ENCODE results near the gene ZNF771. TPM values are rescaled to one million over a fixed set of nuclear protein-coding genes. Genes with fewer than 3 reads are reported as not detected.

Gene ZNF771
- total RNA-seq, 1 donor, result 12.6 TPM

GRCh38 chr16:30399435-30400186, 7.8 kb upstream of the ZNF771 start:
- DNase-seq (ENCODE audit: low read depth), result no peak
- no peak for TF ChIP-seq CTCF (IDR thresholded peaks at IDR 0.05; ENCODE audit: insufficient read depth, low read length)
- peak overlapping the region; percentile 62 for H3K4me3 ChIP-seq (ENCODE audit: low read depth, low read length)

DNA sequence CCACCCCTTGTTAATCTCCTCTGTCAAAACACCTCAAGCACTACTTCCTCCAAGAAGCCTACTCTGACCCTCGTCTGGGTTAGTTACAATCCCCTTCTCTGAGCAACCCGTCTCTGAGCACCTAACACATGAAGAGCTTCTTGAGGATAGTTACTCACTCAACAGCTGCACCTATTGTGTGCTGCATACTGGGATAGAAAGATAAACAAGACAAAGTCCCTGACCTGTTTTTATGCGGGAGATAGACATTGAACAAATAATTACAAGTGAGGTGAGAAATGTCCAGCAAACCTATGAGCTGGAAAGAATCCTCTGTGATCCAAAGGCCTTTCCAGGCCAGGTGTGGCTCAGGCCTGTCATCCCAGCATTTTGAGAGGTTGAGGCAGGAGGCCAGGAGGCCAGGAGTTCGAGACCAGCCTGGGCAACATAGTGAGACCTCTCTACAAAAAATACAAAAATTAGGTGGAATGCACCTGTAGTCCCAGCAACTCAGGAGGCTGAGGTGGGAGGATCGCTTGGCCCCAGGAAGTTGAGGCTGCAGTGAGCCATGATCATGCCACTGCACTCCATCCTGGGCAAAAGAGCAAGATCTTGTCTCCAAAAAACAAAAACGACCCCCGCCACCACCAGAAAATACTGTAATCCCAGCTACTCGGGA, 5.5 kb upstream of the ZNF771 start:
- DNase-seq (ENCODE audit: low read depth), result no peak
- no peak overlapping the region for H3K4me3 ChIP-seq (ENCODE audit: low read depth, low read length)
- TF ChIP-seq CTCF (IDR thresholded peaks at IDR 0.05; ENCODE audit: insufficient read depth, low read length), result no peak

DNA sequence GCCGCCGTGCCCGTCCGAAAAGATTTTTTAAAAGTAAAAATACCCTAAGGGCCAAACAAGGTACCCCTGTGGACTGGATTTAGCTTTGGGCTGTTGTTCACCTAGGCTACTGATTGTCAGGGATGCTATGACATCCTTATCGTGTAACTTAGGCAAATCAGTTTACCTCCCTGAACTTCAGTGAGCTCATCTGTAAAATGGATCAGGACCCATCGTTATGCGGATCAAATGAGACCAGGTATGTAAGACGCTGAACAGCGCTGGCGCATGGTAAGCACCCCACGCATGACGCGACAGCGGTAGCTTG, 658 bp upstream of the ZNF771 start:
- H3K4me3 ChIP-seq (ENCODE audit: low read depth, low read length), result peak overlapping the region; percentile 77
- no peak for TF ChIP-seq CTCF (IDR thresholded peaks at IDR 0.05; ENCODE audit: insufficient read depth, low read length)
- DNase-seq (ENCODE audit: low read depth), result no peak

DNA sequence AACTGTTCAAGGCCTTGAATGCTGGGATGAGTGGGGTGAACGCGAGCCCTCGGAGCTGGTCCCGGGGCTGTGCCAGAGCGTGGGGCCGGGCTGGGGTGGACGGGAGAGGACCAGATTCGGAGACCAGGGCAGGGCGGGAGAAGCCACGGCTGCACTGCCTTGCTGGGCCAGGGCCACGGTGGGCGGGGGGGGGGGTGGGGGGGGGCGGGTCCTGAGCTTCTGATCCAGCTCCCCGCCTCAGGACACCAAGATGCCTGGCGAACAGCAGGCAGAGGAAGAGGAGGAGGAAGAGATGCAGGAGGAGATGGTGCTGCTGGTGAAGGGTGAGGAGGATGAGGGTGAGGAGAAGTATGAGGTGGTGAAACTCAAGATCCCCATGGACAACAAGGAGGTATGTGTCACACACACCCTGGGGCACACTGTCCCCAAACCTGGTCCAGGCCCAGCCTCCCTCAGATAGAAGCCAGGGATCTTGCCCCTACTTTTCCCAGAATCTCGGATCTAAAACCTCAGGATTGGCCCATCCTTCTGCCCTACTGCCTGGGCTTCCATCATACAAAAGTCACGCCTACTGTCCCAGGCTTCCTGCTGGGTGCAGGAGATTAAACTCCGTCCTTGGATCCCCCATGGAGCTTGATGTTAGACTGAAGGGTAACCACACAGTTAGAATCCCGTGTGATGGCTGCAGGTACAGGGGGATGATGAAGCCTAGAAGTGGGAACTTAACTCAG, 563 bp downstream of the ZNF771 start:
- no peak for DNase-seq (ENCODE audit: low read depth)
- TF ChIP-seq CTCF (IDR thresholded peaks at IDR 0.05; ENCODE audit: insufficient read depth, low read length), result no peak
- peak overlapping the region; percentile 77 for H3K4me3 ChIP-seq (ENCODE audit: low read depth, low read length)

- peak; percentile 98 for TF ChIP-seq CTCF (IDR thresholded peaks at IDR 0.05; ENCODE audit: insufficient read depth, low read length)
- peak overlapping the region; percentile 9 for H3K4me3 ChIP-seq (ENCODE audit: low read depth, low read length)
- DNase-seq (ENCODE audit: low read depth), result peak; percentile 87
Observed at GRCh38 chr16:30409125-30410060, 2.0 kb downstream of the ZNF771 start.

DNA sequence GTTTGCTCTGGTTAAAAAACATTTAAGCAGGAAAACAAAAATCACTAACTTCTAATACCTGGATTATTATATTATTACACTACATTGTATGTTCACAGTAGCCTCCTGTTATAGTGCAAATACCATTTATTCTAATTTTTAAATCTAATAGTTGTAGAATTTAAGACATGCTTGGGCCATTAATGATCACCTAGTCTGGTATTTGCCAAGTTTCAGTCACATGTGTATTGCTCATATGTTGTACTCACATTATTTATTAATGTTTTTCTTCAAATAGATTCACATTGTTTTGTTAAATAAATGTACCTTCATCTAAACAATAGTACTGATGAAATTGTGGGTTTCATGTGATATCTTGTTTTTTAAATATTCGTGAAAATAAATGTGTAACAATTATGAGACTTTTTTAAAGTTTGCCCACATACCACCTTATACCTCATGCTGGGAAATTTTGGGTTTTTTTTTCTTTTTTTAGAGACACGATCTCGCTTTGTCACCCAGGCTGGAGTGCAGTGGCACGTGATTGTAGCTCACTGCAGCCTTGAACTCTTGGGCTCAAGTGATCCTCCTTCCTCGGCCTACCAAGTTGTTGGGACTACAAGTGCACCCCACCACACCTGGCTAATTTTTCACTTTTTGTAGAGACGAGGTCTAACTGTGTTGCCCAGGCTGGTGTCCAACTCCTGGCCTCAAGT, 5.9 kb downstream of the ZNF771 start:
- DNase-seq (ENCODE audit: low read depth), result no peak

More for the DNA sequence above, 5.9 kb downstream of the ZNF771 start:
- no peak for TF ChIP-seq CTCF (IDR thresholded peaks at IDR 0.05; ENCODE audit: insufficient read depth, low read length)
- no peak overlapping the region for H3K4me3 ChIP-seq (ENCODE audit: low read depth, low read length)

Measured in fibroblast of the aortic adventitia (primary cell).